GM21786 (cell line): Measurements from ENCODE around the gene PDZRN4.

ENCODE experiments used
- ATAC-seq: cut with Tn5 transposase; IDR thresholded peaks from one replicate; pipeline ENCODE4 v1.9.1; 2021; ENCODE audit not compliant: unreplicated experiment

Gene PDZRN4

DNA sequence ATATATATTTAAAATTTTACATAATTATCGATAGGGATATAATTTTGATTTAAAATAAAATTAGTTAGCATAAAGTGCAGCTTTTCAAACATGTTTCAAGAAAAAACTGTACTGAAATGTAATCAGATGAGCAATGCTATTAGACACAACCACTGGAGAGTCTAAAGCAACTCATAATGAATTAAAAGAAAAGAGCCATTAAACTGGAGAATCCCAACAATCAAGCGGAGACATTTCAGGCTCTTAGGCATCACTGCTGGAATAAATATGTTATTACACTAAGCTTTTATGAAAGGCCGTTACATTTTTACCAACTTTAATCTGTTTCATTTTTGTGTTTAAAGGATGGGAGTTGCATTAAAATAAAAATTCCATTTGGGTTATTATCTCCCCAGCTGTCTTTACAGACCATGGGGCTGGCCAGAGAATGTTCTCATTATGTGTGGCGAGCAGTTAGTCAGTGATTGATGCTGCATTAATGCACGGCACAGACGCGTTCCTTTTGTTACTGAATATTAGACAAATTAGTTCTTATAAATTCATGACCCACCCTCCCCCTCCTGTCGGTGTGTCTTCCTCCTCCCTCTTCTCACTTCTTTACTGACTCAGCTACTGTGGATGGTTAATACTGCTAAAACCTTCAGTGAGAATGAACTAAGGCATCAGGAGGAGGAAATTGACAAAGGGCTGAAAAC lies 156.8 kb downstream of the PDZRN4 start:
- ATAC-seq: no peak

DNA sequence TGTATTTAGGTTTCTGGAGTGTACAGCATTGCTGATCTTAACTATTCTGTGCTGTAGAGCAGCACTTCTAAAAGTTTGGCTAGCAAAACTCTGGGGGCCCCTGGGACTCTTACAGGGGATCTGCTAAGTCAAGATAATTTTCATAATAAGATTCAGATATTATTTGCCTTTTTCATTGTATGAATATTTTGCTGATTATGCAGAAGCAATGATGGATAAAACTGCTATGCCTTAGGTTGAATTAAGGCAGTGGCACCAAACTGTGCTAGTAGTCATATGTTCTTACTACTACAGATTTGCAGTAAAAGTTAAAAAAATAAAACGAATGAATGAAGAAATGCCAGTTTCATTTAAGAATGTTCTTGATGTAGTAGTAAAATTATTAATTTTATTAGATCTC lies 160.1 kb downstream of the PDZRN4 start:
- ATAC-seq: no peak

DNA sequence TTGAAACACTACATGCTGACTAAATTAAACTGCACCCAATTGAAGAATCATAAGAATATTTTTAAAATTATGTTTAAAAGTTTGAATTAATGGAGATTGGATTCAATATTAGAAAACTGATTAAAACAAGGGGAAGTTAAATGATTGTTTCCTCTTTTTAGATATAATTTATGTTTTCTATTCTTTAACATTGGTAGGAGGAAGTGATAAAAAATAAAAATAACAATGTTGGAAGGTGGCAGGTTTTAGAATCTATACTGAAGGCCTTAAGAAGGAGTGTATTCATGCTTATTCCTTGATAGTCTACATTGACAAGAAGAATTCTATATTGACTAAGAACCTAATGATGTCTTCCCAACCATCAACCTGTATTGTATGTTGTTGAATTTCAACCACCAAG lies 168.1 kb downstream of the PDZRN4 start:
- ATAC-seq: no peak

DNA sequence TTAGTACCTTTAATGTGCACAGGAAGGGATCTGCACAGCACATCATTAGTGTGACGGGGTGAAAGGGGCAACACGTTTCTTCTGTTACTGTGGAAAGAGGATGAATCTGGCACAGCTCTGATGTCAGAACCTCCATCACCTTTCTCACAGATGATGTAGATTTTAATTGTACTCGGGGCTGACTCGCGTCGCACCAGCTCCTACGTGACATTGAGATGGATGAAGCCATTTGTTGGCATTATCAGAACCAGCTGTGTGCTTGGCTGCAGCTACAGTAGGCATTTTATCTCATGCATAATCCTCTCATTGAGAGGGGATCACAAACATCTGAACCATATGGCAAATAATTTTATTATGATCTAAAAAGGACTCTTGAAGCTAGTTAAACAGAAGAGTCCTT lies 173.6 kb downstream of the PDZRN4 start:
- no peak for ATAC-seq

DNA sequence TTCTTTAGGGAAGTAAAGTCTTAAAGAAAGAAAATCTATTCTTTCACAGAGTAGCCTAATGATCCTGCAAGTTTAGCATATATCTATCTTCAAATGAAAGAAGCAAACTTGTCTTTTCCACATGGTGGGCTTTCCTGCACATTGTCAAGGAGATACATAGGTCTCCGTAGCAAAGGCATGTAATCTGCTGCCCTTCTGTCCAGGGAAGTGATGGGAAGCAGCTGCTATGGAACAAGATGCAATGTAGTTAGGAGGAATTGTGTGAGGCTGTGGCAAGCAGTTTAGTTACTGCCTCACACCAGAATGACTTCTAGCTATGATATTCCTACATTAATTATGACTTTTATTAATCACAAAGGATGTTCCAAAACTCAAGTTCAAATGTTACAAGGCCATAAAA lies 174.4 kb downstream of the PDZRN4 start:
- no peak for ATAC-seq

DNA sequence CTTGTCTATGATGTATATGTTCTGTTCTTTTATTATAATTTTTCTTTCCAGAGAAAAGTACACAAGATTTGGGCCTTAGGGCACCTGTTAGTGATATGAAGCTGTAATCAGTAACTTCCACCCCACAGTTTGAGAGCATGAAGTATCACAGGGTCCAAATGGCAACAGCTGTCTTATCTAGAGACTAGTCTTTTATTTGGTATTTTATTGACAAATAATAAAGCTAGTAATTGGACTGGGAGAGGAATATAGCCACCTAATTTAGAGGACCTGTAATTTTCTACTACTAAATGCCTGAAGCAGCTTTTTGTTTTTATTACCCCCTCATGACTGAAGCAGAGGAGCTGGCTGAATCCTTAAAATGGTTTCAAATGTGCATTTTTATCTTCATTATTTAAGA lies 174.8 kb downstream of the PDZRN4 start:
- ATAC-seq: no peak

DNA sequence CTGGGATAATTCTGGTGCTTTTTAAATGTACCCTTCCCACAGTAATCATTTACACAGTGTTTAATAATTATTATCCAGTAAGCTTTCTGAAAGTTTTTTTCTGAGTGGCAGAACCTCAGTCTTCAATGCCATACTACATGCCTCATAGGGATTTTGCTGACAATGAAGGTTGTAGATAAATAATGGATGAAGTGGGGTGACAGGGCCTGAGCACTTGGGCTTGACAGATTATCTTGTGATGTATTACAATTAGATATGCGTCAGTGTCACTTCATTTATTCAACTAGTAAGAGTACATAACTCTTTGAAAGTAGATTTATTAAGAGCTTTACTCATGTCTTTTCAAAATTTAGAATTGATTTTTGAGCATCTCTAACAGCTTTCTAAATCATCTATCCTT lies 176.1 kb downstream of the PDZRN4 start:
- ATAC-seq: no peak

DNA sequence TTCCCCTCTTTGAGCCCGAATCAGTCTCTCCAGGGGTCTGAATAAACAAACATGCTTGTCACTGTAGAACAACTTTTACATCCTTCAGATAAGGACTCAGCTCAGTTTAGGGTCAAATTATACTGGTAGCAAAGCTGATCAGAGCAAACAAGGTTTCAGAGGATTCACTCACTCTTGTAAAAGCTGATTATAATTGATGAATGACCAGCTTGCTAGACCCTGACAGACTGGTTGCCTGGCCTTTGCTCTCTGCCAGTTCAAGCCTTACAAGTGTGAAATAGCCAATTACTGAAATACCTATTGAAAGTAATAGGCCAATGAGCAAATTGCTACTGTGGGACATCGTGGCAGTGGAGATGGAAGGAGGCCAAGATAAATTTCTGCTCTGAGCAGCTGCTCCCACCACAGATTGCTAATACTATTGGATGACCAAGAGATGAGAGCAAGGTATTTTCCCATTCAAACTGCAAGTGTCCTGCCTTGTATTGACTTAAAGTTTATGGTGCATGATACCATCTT lies 177.6 kb downstream of the PDZRN4 start:
- ATAC-seq: no peak

DNA sequence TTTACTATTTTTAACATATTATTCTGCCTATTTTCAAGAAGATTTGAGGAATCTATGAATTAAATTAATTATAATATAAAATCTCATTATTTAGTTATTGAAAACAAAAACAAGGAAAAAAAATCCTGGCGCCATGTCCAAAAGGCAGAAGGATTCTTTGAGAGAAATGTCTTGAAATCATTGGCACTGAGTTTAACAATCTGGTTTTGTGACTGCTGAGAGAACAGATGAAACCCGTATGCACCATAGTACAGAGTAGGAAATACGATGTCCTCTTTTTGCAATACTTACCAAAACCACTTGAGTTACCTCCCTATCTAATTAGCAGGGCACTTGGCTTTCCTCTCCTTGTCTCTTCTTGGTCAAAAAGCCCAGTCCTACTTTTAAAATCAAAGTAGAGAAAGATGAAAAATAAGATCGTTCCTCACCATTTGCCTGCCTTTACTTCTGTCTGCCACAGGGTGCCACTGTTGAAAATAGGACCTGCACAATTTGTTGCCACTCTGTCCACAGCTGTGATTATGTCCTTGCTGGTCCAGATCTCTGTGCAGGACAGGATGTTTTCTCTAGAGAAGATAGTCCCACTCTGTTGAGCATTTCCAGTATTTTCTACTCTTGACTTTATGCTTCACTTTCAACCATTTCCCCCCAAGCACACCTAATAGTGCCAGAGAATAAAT lies 179.7 kb downstream of the PDZRN4 start:
- no peak for ATAC-seq

DNA sequence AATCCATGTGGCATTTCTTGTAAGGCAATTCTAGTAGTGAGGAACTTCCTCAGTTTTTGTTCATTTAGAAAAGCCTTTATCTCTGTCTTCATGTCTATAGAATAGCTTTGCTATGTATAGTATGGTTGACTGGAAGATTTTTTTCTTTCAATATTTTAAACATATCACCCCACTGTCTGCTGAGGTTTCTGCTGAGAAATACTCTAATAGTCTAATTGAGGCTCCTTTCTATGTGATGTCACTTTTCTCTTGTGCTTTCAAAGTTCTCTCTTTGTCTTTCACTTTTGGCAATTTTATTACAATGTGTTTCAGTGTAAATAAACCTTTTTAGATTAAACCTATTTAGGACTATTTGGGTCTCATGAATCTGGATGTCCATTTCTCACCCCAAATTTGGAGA lies 192.8 kb downstream of the PDZRN4 start:
- no peak for ATAC-seq

DNA sequence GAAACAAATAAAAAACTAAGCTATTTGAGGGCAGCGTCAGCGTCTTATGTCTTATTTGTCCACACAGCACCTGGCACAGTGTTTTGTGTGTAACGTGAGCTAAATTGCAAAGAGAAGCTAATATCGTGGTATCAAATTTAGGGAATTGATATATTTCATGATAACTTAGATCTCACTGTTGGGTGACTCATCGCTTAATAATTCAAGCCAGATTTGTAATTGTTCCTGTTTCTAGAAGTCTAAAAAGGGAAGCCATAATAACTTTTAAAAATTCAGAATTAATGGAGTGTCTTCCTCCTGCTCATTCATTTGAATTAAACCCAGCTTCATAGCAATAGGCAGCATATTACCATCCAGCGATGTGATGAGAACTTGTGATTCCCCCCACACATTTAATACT lies 214.7 kb downstream of the PDZRN4 start:
- ATAC-seq: no peak

DNA sequence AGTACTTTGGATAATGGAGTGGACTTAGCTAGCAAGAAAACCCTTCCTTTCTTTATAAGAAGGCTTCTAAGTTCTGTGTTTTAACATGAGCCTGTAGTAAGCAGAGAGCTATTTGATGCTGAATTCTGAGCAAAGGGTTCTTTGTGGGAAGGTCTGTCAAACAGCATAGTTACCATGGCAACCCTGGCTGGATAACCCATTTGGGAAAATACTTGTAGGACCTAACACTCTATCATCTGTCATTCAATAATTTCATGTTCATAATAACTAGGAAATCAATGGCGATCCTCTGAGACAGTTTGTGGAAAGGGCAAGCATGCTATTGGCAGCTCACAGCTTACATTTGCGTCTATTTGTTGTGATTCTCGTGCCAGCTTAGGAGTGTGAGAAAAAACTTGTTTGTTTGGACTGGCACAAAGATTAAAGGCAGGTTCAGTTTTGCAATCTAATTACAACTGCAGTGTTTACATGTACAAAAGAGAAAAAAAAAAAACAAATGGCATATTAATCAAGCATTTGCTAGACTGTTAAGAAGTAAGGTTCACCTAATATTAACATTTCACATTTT lies 219.2 kb downstream of the PDZRN4 start:
- no peak for ATAC-seq

DNA sequence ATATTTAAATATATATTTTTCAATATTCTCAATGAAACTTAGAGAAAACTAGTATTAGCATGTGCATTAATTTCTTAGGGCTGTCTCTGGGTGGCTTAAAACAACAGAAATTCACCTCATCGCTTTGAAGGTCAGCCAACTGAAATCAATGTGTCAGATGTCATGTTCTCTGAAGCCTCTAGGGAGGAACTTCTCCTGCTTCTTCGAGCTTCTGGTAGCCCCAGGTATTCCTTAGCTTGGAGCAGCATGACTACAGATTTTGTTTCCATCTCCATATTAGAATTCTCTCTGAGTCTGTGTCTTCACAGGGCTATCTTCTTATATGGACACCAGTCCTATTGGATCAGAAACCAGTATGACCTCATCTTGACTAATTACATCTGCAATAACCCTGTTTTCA lies 221.5 kb downstream of the PDZRN4 start:
- ATAC-seq: no peak

DNA sequence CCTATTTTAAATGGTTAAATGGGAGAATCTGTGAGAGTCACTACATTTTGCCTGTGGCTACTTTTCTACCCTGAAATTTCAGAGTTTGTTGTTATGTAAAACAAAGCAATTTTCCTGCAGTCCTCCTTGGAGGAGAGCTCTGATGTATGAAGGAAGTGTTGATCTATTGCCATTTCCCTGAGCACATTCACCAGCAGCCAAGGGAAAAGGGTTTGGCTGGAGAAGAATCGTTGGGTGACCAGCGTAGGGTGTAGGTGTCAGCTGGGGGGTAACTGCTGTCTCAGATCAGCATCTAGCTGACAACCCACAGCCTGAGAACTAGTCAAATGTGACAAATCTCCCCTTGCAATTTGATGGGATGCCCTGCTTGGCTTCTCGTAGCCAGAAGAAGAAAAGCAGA lies 230.5 kb downstream of the PDZRN4 start:
- no peak for ATAC-seq

DNA sequence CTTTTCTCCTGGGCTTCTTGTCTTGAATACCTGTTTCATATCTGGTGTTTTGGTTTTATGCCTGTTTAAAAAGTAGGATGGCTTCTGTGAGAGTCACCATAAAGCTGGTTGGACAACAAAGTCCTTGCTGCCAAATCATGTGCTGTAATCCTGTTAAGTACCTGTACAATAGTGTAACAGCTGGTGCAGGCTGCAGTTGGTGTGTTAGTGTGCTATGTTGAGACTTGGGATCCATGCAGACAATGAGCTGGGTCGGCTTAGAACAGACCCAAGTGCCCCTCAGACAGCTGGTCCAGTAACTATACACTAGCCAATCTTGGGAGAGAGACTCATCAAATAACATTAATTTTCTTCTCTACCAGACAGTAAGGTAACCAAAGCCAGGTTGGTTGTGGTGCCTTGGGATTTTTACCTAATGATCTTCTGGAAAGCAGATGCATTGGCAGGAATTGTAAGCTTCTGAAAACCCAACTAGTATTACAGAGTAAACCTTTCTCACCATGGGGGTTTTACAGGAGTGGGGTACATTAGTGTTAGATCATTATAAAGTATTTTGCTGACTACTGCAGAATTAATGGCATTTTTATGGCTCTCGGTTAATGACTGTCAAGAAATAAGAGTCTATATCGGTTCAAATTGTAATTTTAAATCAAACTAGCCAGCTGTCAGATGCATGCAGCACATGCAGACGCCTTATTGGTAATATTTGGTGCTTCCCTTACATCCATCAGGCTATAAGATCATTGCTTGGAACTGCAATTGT lies 231.2 kb downstream of the PDZRN4 start:
- no peak for ATAC-seq

DNA sequence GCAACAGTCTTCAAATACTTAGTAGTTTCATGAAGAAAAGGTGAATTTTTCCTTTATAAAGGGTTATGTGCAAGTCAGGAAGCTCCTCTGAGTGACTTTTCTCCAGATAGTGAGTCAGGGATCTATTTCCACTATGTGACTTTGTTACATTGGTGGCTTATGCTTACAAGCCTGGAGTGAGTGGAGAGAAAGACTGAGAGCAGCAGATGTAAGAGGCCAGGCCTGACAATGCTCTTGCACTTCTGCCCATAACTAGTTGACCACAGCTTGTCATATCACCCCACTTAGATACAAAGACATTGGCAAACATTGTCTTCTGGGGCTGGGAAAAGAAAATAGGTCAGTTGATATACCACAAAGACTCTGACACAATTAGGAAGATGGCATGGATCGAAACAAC lies 236.5 kb downstream of the PDZRN4 start:
- ATAC-seq: no peak

DNA sequence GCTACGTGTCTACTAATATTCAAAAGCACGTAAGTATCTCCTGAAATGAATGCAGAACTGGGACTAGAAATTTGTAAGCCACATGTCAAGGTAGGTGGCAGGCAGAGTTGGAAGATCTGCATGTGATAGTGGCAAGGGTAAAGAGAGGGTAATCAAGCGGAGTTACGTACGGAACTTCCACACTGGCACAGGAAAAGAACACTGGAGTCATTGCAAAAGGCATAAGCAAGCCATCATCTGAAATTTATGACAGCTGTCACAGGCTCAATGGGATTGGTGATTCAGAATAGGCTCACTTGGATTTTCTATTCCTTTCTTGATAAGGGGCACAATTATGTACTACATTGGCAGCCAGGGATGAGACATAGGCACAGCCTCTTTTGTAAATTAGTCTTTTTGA lies 245.3 kb downstream of the PDZRN4 start:
- ATAC-seq: no peak

DNA sequence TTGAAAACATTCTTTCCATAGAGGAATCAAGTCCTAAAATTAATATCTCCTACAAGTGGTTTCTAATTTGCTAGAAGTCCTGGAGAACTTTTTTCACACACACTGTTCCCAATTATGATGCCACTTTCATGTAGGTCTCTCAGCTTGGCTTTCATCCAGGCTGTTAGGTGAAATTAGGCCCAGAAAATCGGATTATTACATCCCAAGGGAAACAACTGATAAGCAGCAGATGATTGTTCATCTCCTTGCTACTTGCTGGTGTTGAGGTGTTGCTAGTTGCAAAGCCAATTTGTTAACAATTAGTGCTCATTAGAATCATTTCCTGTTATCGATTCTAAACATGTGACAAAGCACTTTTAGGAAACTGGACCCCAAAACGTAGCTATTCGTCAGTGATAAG lies 248.0 kb downstream of the PDZRN4 start:
- ATAC-seq: no peak

DNA sequence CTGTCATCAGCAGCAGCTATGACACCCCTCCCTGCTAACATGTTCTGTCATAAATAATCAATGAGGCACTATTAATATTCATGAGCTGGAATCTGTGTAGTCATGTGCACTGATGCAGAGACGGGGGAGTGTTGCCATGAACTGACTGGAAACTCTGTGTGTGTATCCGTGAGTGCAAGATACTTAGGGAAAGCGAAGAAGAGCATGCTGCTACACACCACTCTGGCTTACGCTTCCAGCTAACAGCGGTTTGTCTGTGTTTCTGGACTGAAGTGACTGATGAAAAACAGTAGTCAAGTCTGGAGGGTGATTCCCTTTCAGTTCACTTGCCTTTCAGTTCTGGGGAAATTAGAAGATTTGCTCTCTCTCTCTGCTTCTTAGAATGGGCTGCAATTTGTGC lies 249.4 kb downstream of the PDZRN4 start:
- no peak for ATAC-seq

DNA sequence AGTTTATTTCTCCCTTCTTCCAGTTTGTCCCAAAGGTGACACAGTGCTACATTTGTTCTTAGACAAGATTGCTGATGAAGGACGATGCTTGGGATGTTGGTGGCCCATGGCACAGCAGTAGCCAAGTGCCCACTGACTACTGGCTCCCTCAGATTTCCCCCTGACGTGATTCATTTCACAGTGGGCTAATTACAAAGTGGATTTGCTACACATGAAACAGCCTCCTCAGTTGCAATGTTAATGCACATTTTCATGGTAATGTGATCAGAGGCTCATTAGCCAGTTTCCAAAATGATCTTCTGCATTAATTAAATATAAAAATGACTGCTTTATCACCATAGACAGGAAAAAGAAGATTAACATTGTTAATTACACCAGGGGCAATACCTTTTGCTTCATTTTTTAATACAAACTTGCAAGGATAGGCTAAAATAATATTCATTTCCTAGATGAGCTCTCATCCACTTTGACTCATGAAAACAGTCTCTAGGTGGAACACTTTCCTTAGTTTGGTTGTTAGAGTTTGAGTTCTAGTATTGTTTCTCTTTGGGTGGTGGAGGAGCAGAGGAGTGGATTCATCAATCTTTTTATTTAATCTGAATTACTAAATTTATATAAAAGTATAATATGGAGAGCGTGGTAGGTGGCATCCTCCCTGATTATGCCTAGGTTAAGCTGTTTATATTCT lies 250.9 kb downstream of the PDZRN4 start:
- no peak for ATAC-seq

DNA sequence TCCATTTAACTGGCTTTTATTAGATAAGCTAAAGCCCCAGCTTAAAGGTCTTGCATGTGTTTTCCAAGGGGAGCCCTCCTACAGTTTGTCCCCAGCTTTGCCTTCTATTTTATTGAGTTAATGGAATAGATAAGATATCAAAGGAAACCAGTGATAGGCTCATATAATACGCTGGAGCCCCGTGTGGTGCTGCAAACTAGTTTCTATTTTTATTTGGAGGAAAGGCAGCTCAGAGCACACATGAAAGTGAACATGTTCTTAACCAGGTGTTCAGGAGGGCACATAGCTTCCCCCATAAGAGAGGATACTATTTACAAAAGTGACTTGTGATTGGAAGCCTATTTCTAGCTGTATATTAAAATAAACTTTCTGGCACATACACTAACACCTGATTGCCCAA lies 251.7 kb downstream of the PDZRN4 start:
- ATAC-seq: no peak
